ENCODE measurements around the gene PERM1. TPM values are rescaled to one million over a fixed set of nuclear protein-coding genes. Genes with fewer than 3 reads are reported as not detected.

Gene PERM1
- total and polyA plus RNA-seq, 9 of the 15 experiments (the other 6 are each of a cell fraction or from before 2014, with no cell fraction given): not detected

DNA sequence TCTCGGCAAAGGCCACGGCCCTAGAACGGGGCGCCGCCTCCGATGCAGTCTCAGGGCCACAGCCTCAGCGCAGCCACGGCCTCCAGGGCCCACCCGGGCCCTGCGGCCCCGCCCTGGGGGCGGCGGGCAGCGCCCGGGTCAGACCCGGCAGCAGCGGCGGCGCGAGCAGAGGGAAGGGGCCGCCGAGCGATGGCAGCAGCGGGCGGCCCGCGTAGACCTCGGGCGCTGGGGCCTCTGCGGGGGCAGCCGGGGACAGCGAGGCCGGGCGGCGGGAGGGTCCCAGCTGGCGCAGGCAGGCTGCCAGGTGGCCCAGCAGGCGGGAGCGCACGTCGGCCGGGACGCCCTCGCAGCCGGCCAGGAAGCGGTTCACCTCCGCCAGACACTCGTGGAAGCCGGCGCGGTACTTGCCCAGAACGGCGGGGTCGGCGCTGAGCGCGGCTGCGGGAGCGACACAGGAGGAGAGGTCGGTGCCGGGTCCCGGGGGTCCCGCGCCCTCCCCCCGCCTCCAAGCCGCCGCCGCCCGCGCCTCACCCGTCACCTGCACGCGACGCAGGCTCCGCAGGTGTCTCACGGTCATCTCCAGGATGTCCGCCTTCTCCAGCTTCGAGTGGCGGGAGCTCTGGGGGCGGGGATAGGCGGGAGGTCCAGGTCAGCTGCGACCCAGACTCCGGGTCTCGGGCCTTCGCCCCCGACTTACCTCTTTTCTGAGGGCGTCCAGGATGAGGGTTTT lies 17.3 kb upstream of the PERM1 start (continued):
- TF ChIP-seq USF2 (CRISPR knock-in tag; IDR thresholded peaks at IDR 0.05) (no peak), ZNF324 (CRISPR knock-in tag; IDR thresholded peaks at IDR 0.05) (no peak), SRF (CRISPR knock-in tag; IDR thresholded peaks at IDR 0.05) (no peak), SMARCA5 (IDR thresholded peaks at IDR 0.05) (no peak), SNAPC5 (CRISPR knock-in tag; IDR thresholded peaks at IDR 0.05) (no peak), MED1 (CRISPR knock-in tag; IDR thresholded peaks at IDR 0.05; ENCODE audit: borderline replicate concordance) (no peak), ZNF3 (CRISPR knock-in tag; IDR thresholded peaks at IDR 0.05) (no peak), HDAC1 (IDR thresholded peaks at IDR 0.05) (no peak), ZBTB43 (CRISPR knock-in tag; IDR thresholded peaks at IDR 0.05) (no peak), ZNF140 (CRISPR knock-in tag; IDR thresholded peaks at IDR 0.05) (no peak), ZNF12 (CRISPR knock-in tag; IDR thresholded peaks at IDR 0.05) (no peak; the same call in 1 of the 2 replicates)
- TF ChIP-seq, protein P1, sequence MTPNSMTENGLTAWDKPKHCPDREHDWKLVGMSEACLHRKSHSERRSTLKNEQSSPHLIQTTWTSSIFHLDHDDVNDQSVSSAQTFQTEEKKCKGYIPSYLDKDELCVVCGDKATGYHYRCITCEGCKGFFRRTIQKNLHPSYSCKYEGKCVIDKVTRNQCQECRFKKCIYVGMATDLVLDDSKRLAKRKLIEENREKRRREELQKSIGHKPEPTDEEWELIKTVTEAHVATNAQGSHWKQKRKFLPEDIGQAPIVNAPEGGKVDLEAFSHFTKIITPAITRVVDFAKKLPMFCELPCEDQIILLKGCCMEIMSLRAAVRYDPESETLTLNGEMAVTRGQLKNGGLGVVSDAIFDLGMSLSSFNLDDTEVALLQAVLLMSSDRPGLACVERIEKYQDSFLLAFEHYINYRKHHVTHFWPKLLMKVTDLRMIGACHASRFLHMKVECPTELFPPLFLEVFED (CRISPR knock-in tag; conservative IDR thresholded peaks at IDR 0.05): no peak
- TF ChIP-seq, protein P2, sequence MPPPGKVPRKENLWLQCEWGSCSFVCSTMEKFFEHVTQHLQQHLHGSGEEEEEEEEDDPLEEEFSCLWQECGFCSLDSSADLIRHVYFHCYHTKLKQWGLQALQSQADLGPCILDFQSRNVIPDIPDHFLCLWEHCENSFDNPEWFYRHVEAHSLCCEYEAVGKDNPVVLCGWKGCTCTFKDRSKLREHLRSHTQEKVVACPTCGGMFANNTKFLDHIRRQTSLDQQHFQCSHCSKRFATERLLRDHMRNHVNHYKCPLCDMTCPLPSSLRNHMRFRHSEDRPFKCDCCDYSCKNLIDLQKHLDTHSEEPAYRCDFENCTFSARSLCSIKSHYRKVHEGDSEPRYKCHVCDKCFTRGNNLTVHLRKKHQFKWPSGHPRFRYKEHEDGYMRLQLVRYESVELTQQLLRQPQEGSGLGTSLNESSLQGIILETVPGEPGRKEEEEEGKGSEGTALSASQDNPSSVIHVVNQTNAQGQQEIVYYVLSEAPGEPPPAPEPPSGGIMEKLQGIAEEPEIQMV (tag; conservative IDR thresholded peaks at IDR 0.05; ENCODE audit: low read depth): no peak

Data from K562 (cell line).